ENCODE measurements around the gene NDUFA11.

The NDUFA11 gene

DNA sequence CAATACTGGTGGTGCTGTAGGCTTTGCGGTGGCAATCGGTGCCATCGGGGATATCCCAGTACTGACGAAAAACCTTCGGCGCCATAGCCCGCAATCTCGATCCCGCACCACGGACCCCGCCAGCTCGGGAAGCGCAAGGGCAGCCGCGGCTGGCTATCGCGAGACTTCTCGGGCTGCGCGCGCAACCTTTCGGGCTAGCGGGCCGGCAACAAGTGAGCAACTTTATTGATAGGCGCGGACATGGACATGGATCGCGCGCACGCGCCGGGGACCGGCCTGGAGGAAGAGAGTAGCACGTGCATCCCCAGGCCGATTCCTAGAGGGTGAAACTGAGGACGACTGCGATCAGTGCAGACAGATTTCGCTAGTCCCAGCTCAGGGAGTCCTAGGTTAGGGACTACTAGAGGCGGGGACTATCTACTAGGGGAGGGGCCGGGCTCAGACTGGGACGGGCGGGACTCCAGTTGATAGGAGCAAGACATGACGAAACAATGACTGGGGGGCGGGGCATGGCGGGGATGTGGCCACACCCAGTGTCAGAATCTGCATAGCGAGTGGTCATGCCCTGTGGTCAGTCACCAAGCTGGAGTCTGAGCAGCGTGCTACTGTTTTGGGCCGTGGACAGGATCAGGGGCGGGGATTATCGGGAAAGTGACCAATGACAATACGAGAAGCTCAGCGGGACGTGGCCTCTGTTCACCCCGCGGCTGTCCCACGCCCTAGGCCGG lies at the start of gene NDUFA11:
Gene NDUFA11, minus strand, starts transcription at position 167 of the 728 bp plus-strand sequence. Its CDS starts 82 bp downstream, at position 85.
- peak within 1 kb of the TSS; percentile 90 for H3K27ac ChIP-seq
- no peak for TF ChIP-seq ZFX (IDR thresholded peaks at IDR 0.05; ENCODE audit: borderline replicate concordance)
- TF ChIP-seq, protein P1, sequence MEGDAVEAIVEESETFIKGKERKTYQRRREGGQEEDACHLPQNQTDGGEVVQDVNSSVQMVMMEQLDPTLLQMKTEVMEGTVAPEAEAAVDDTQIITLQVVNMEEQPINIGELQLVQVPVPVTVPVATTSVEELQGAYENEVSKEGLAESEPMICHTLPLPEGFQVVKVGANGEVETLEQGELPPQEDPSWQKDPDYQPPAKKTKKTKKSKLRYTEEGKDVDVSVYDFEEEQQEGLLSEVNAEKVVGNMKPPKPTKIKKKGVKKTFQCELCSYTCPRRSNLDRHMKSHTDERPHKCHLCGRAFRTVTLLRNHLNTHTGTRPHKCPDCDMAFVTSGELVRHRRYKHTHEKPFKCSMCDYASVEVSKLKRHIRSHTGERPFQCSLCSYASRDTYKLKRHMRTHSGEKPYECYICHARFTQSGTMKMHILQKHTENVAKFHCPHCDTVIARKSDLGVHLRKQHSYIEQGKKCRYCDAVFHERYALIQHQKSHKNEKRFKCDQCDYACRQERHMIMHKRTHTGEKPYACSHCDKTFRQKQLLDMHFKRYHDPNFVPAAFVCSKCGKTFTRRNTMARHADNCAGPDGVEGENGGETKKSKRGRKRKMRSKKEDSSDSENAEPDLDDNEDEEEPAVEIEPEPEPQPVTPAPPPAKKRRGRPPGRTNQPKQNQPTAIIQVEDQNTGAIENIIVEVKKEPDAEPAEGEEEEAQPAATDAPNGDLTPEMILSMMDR (IDR thresholded peaks at IDR 0.05) = no peak

DNA sequence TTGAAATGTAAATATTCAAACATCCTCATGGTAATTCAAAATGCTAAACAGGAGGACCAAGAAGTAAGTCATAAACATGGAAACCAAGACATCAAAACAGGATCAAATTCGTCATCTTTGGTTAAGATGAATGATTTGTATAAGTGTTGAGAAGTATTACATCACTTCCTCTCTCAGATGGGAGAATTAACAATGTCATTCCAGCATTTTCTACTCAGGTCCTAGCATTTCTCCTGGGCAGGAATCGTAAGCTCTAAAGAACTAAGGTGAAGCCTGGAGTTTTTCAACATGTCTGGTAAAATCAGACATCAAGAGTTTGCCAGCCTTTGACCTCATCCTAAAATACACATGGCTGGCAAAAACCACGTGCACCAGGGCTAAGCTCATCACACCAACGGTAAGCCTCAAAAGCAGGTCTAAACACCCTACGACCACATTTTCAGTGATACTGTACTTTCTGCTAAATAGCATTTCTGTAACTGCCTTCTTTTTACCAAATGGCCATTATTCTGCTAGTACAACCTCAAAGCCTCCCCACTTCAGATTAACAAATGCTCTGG lies 49.5 kb upstream of the NDUFA11 start:
- H3K27ac ChIP-seq = no peak overlapping the region
- TF ChIP-seq, protein P1 (IDR thresholded peaks at IDR 0.05) = no peak
- TF ChIP-seq ZFX (IDR thresholded peaks at IDR 0.05; ENCODE audit: borderline replicate concordance) = no peak

DNA sequence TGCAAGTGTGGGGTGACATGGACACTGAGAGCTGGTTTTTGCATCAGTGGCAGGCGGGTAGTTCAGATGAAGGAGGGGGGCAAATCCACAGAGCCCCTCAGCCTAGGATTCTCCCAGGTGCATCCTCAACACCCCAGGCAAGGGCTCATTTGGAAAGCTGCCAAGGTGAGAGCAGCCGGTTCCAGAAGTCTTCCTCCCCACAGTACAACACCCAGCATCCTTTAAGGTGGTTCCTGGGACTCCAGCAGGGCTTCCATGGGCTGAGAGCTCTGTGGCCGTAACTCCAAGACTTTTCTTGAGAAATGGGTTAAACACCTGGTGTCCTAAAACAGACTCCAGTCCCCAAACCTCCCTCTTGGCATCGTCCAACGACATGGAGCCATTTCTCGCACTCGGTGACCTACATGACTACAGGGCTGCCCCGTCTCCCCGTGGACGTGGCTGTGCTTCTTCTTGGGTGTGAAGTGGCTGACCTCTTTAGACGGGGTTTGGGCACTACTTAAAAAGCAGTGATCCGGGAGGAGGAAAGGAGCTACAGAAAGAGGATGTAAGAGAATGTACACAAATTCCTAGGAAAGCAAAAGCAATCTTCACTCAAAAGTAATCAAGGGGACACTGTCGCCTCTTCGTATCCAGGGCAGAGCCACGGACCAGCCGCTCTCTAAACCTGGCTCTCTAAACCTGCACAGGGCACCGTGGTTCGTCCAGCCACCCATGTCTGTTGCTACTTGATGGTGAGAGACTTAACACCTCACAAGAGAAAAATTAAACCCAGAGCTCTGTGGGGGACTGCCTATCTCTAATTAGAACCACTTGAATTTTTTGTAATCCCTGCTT lies 48.8 kb upstream of the NDUFA11 start:
- H3K27ac ChIP-seq = no peak overlapping the region
- TF ChIP-seq, protein P1 (IDR thresholded peaks at IDR 0.05) = no peak
- TF ChIP-seq ZFX (IDR thresholded peaks at IDR 0.05; ENCODE audit: borderline replicate concordance) = no peak

DNA sequence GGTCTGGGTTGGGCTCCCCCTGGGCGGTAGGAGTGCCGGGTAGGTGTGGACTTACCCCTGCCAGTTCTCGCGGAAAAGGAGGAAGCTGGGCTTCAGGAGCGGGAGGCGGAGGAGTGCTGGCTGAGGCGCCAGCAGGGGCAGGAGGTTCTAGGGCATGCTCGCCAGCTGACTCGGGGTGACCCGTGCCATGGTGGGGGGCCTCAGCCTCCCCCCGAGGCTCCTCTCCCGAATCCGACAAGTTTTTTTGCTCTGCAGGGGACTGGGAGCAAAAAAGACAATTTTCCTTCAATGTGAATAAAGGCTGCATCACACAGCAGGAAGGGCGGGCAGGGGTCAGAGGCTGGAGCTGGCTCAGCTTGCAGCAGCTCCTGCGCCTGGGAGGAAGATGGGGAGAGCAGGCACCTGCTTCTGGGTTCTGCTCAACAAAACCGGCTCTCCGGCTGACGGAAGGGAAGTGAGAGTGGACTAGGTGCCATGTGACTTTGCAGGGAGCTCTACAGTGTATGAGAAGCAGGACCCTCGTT lies 47.8 kb upstream of the NDUFA11 start:
- no peak overlapping the region for H3K27ac ChIP-seq
- TF ChIP-seq, protein P1 (IDR thresholded peaks at IDR 0.05) = no peak

DNA sequence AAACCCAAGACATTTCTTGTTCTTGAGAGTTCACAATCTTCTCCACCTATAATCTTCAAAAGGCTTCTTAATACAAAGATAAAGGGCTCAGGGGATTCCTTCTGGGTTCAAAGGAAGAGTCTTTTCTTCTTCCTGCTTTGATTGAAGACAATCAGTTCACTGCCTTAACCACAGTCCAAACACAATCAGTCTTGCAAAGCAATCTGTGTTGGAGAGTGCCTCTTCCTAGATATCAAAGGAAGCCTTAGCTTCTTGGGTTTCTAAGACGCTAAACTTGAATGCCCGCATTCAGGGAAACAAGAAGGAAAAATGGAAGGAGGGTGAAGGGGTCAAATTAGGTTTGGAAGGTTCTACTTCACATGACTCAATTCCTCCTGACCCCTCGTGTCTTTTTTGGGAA lies 47.2 kb upstream of the NDUFA11 start:
- no peak for TF ChIP-seq ZFX (IDR thresholded peaks at IDR 0.05; ENCODE audit: borderline replicate concordance)
- TF ChIP-seq, protein P1 (IDR thresholded peaks at IDR 0.05) = no peak
- H3K27ac ChIP-seq = no peak overlapping the region

DNA sequence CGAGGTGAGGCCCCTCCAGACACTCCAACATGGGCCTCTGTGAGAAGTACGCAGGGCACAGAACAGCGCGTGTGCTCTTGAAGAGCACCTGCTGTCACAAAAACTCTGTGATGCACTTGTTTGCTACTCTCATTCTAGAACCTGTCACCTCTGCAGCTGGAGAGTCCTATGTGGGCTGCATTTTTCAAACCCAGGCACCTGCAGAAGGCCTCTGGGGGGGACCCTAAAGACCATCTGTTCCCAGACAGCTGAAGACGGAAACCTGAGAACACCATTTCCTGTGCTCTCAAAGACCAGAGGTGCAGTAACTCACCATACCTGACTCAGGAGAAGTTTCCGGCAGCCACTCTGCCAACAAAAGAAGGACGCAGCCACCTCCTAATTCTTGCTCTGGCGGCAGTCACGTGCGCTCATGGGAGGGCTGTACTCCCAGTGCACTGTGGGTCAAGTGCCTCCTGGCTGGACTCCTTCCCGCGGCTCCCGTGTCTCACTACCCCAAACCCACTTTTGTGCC lies 46.3 kb upstream of the NDUFA11 start:
- H3K27ac ChIP-seq = no peak overlapping the region
- TF ChIP-seq, protein P1 (IDR thresholded peaks at IDR 0.05) = no peak
- TF ChIP-seq ZFX (IDR thresholded peaks at IDR 0.05; ENCODE audit: borderline replicate concordance) = no peak
